GM12874 (cell line): Measurements from ENCODE around the gene CALB2.

Experiments used
- TF ChIP-seq, protein P1 (sequence below): IDR thresholded peaks from 2 replicates; pipeline ENCODE4 v1.5.1; 2011; ENCODE audit warnings: low read depth, mild to moderate bottlenecking, control low read depth, low read length, moderate library complexity; ENCODE audit not compliant: insufficient read depth

The CALB2 gene

DNA sequence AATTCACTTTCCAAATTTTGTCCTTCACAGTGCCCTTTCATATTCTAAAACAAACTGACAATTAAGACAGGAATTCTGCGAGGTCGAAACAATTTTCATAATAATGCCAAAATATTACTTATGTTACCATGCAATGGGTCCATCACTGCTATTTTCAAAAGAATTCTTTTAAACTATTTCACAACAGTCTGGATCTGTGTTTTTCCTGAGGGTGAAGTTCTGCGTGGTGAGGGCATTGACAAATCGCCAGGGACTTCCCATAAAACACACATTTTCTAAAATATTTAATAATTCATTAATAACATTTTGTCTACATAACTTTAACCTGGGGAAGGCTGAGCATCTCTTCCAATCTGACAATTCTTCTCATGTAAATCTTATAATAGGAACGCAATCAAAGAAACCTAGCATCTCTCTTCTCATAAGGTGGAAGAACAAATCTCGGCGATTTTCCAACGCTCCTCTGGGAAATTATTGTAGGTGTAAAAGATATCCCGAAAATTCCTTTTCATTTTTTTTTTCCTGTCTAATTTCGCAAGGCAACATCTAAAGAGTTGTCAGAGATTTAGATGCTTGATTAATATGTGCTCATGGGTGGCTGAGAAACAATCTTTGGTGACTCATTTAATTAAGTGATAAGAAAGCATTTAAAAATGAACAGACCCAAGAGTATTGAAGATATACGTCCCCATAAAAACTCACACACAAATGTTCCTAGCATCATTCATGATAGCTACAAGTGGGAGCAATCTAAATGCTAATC is 41.5 kb downstream of the CALB2 start:
- TF ChIP-seq, protein P1, sequence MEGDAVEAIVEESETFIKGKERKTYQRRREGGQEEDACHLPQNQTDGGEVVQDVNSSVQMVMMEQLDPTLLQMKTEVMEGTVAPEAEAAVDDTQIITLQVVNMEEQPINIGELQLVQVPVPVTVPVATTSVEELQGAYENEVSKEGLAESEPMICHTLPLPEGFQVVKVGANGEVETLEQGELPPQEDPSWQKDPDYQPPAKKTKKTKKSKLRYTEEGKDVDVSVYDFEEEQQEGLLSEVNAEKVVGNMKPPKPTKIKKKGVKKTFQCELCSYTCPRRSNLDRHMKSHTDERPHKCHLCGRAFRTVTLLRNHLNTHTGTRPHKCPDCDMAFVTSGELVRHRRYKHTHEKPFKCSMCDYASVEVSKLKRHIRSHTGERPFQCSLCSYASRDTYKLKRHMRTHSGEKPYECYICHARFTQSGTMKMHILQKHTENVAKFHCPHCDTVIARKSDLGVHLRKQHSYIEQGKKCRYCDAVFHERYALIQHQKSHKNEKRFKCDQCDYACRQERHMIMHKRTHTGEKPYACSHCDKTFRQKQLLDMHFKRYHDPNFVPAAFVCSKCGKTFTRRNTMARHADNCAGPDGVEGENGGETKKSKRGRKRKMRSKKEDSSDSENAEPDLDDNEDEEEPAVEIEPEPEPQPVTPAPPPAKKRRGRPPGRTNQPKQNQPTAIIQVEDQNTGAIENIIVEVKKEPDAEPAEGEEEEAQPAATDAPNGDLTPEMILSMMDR: no peak

DNA sequence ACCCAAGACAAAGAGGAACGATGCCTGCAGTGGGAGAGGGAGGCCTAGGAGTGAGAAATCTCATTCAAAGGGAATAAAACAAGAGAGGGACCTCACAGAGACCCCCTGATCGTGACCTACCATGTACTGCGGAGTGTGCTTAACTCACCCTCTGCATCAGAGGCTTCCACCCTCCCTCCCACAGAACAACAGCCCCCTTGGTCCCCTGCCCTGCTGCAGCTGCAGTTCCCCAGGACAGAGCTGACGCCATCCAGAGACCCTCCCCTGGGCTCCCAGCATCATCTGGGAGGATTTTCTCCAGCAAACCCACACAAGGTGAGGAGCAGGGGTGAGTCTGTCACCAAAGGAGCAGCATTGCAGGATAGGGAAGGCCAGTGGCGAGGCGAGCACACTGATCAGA is 43.5 kb downstream of the CALB2 start:
- TF ChIP-seq, protein P1: no peak

DNA sequence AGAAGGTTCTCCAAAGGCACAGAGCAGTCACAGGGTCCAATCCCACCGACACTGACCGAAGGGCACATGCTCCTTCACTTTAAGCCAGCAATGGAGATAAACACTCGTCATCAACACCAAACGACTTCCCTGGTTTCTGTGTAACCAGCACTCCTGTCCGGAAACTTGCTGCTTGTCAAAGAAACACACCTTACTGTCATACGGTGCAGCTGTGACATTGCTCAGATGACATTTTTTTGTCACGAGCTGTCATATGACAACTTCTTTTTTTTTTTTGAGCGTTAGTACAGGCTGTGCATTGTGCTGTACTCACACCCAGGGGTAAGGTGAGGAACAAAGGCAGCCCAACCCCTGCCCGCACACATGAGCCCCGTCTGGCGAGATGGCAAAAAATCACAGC is 44.2 kb downstream of the CALB2 start:
- TF ChIP-seq, protein P1: no peak

DNA sequence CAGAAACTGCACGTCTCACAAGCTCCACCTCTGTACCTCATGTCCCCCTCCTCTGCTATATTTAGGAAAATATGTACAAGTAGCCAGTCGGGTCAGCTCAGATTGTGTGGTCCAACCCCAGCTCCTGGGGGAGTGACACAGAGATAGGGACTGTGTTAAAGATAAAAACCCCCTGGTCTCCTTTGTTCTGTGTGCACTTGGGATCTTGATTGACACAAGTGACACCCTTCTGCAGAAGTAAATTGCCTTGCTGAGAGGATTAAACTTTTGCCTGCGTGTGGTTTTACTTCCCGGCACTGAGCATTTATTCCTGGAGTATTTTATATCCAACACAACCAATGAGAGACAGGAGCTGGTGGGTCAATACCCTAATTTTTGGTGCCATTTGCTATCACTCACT is 45.8 kb downstream of the CALB2 start:
- TF ChIP-seq, protein P1: no peak

DNA sequence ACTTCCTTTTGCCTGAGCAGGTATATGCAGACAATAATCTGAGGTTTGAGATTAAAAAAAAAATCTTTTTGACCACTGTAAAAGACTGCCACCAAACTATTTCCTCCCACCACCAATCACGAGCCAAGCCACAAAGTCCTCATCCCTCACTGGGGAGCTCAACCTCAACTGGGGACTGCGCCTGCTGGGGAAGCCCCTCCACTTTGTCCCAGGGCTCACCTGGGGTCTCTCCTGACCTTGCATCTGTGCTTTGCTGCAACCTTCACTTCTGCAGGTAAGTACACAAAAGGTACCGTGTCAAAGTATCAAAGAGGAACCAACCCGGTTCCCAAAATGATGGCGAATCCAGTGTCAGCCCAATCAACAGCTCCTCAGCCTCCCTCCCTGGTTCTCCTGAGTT is 47.8 kb downstream of the CALB2 start:
- TF ChIP-seq, protein P1: no peak

DNA sequence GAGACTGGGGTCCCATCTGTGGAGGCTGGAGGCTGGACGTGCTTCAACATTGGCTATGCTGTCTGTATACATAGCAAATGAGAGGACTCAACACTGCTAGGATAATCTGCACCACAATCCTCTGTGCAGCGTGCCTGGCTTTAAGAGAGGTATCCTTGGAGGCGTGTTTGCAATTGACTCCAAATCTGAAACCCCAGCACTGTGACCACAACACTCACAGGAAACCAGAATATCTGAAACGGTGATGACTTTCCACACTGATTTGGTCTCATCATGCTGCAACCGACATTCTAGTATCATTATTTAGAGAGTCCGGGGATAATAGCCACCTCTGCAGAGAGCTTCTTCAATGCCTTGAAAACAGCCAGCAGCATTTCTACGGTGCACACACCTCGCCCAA is 48.2 kb downstream of the CALB2 start:
- TF ChIP-seq, protein P1: no peak

DNA sequence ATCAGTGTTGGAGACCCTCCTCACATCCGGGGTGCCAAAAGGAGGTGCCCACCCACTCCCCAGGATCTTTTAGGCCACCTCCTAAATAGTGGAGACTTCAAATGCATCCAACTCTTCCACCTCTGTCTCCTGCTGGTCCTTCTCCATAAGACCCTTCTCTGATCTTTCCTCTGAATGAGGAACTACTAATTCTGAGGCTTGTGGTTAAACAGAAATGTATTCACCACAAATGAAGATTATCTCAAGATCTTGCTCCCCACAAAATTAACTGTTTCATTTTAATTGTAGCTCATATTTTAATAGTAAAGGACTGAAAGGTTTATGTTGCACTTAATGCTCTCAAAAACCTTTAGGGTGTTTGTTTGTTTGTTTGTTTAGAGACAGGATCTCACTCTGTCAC is 49.2 kb downstream of the CALB2 start:
- TF ChIP-seq, protein P1: no peak

DNA sequence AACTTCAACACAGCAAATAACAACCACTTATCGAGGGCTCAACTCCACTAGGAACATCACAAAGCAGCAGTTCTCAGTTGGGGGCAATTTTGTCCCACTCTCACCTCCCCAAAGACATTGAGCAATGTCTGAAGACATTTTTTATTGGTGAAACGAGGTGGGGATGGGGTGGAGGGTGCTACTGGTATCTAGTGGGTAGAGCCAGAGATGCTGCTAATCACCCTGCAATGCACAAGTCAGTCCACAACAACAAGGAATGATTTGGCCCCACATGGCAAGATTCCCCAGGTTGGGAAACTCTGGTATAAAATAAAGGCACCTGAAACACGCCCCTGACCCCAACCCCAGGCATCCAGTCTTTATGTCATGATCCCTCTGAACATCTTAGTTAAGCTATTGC is 50.0 kb downstream of the CALB2 start:
- TF ChIP-seq, protein P1: no peak
